NCI-H1417 (cell line): ENCODE results near the gene CEP72.

Source experiments
- DNase-seq, 3 experiments: peaks; one replicate each; lab custom pipeline; 2025; lab: John Stamatoyannopoulos, UW

CEP72 gene

GRCh38 chr5:618450-618849 is 6.3 kb downstream of the CEP72 start:
- no peak for DNase-seq

GRCh38 chr5:619444-619843 is 7.3 kb downstream of the CEP72 start:
- no peak for DNase-seq

DNA sequence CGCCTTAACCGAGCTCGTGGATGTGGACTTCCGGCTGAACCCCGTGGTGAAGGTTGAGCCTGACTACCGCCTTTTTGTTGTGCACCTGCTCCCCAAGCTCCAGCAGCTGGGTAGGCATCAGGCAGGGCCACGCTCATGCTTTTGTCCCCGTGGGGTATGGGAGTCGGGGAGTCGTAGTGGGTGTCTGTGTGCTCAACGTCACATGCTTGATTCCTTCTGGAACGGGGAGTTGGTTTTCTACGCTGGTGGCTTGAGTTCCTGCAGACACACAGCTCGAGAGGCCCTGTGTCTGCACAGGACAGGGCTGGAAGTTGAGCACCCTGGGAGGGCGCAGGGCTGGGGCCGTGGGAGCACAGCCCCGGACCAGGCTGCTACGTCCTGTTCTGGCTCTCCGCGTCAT is 8.0 kb downstream of the CEP72 start:
- no peak for DNase-seq

- DNase-seq: no peak
These were observed 8.5 kb downstream of the CEP72 start for GRCh38 chr5:620586-621180.

- DNase-seq: no peak
These were observed 9.2 kb downstream of the CEP72 start for GRCh38 chr5:621341-621761.

DNA sequence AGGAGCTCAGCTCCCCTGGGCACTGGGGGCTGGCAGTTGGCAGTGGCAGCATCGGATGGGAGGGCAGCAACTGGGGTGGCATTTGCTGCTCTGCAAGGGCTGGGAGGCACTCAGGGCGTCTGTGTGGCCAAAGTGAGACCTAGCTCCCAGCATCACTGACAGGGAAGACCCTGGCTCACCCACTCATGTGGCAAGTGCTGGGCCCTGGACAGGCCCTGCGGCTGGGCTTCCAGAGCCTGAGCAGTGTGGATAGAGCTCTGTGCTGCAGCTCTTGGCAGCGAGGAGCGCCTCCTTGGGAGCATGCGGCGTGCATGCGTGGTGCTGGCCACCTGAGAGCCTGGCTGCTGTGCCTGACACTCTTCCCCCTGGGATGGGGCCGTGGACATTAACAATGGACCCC is 10.2 kb downstream of the CEP72 start:
- DNase-seq: no peak

DNA sequence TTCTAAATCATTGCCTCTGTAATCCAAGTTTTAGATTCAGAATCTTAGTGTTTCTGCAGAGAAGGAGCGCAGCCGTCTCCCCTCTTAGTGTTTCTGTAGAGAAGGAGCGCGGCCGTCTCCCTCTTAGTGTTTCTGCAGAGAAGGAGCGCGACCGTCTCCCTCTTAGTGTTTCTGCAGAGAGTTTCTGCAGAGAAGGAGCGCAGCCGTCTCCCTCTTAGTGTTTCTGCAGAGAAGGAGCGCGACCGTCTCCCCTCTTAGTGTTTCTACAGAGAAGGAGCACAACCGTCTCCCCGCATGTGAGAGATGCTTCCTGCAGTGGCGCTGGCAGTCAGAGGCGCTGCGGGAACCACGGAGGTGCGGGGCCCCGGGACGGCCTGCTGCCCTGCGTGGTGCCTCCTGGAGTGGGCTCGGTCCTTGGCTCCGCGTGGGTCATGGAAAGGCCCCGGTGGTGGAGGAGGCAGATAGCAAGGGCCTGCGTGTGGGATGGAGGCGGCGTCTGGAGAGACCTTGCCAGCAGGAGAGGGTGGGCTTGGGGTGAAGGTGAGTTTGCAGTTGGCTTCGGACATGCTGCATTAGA is 10.9 kb downstream of the CEP72 start:
- no peak for DNase-seq

GRCh38 chr5:623531-623930 is 11.4 kb downstream of the CEP72 start:
- DNase-seq: no peak

GRCh38 chr5:624118-624950 is 12.2 kb downstream of the CEP72 start:
- DNase-seq: no peak

DNA sequence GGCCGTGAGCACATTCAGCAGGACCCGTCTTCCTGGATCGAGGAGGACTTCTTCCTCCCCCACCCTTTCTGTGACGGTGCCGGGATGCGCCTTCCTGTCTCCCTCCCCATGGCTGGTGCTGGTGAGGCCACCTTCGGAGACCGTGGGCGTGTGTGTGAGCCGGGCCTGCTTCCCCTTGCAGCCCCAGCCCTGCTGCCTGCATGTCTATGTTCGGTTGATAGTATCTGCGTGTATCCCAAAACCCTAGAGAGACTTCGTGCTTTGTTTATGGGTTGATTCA is 12.8 kb downstream of the CEP72 start:
- DNase-seq: no peak

- DNase-seq: no peak
These were observed 13.4 kb downstream of the CEP72 start for GRCh38 chr5:625516-625915.

- DNase-seq: peak in 1 of 3 experiments; percentile 23
These were observed 14.7 kb downstream of the CEP72 start for GRCh38 chr5:626850-627249.

GRCh38 chr5:627840-628239 is 15.7 kb downstream of the CEP72 start:
- DNase-seq: no peak

GRCh38 chr5:628351-629205 is 16.4 kb downstream of the CEP72 start:
- DNase-seq: peak in 1 of 3 experiments; percentile 15

- no peak for DNase-seq
These were observed 21.4 kb downstream of the CEP72 start for GRCh38 chr5:633501-633955.

DNA sequence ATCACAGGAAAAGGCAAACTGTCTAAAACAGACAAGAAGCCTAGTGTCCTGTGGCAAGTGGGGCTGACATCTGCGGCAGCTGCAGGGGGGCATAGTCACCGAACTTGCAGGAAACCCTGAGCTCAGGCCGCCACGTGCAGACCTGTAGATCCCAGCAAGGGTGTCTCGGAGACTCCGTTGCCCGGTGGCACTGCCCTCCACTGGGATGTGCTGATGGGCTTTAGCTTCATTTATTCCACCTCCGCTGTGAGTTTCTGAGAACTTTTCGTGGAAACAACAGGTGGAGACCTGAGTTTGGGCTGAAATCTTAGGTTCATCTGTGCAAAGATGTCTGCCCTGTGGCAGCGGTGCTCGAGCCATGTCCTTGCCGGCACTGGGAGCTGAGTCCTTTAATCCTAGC is 22.1 kb downstream of the CEP72 start:
- DNase-seq: no peak

- DNase-seq: no peak
These were observed 23.3 kb downstream of the CEP72 start for GRCh38 chr5:635306-636055.

GRCh38 chr5:636951-637350 is 24.8 kb downstream of the CEP72 start:
- no peak for DNase-seq

DNA sequence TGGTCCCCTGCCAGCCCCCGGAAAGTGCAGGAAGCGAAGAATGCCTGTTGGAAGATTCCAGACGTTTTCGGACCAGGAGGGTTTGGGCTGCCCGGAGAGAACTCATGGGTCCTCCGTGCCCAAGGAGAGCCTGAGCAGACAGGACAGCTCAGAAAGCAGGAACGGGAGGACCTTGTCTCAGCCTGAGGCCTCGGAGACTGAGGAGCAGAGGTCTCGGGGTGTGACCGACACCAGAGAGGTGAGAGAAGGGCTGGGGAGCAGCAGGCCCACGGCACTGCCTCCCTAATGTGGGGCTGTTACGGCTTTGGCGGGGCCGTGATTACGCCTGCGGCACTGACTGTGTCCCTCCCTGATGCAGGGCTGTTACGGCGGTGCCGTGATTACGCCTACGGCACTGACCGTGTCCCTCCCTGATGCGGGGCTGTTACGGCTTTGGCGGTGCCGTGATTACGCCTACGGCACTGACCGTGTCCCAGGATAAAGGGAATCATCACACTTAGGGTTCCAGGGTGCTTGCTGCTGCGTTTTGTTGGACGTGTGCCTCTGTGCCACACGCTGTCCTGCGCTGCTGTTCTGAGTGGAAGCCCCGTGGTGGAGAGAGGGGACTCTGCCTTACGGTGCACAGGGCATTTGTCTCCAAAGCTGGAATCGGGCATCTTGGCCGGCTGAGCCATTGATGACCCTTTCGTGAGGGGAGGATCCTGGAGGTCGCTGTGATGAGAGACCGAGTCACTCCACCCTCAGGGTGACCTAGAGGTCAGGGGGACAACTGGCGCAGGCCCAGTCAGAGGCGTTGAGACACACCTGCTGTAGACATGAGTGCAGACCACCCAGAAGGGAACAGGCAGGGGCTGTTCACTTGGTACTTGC is 25.7 kb downstream of the CEP72 start:
- no peak for DNase-seq

- DNase-seq: no peak
These were observed 26.5 kb downstream of the CEP72 start for GRCh38 chr5:638501-639252.
